HuH-7.5 (cell line): ENCODE data around the gene DKC1.

Experiments used
- DNase-seq: peaks from one replicate; pipeline ENCODE4 v3.0.0; 2011; ENCODE audit warnings: low spot score

The DKC1 gene

GRCh38 chrX:154737136-154737535, 25.5 kb upstream of the DKC1 start:
- DNase-seq = no peak

DNA sequence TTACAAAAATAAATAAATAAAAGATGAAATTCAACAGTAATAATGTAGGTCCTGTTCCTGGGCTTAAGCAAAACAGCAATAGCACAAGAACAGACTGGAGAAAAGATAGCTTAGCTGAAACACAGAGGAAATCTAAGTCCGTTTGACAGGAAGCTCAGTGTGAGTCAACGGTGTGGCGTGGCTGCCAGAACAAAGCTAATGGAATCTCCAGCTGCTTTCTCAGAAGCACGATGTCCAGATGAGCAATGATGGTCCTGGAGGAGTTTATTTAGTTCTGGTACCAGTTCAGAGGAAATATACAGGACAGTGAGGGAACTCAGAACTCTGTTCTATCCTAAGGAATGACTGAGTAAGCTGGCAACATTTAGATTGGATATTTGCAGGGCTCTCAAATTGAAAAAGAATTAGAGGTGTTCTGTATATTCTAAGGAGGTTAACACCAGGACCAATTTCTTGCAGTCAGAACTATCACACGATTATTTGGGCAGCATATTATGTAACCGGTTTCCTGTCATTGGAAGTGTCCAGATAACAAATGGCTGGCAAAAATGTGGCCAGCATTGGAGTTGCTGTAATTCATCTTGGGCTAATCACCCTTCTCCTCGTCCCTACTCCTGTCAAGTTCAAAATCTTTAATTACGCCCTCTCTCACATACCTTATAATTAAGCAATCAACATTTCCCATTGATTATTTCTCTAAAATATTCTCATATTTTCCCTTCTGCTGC, 24.5 kb upstream of the DKC1 start:
- no peak for DNase-seq

DNA sequence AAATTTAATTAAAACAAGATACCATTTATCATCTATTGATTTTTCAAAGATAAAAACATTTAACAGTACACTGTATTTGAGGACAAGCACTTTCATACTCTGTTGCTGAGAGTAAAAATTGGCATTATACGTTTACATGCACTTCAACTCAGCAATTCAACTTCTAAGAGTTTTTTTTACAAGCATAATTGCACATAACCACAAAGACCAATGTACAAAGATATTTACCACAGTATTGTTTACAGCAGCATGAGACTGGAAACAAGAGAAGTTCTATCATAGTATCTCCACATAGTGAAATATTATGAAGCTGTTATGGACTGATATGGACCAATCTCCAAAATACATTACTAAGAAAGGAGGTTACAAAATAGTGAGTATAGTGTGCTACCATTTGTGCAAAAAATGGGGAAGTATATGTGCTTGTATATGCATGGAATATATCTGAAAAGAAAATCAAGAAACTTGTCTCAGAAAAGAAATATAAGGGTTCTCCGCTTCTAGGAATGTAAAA, 22.7 kb upstream of the DKC1 start:
- DNase-seq = no peak

DNA sequence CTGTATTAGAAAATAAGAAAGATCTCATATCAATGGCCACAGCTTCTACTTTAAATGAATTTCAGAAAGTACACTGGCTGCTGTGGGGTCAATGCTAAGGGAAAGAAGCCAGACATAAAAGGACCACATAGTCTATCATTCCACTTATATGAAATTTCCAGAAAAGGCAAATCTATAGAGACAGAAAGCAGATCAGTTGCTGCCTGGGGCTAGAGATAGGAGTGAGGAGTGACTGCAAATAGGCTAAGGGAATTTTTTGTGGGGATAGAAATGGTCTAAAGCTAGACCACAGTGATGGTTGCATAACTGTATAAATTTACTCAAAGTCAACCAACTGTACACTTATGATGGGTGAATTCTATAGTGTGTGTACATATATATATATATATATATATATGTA, 20.1 kb upstream of the DKC1 start:
- no peak for DNase-seq

GRCh38 chrX:154748712-154749339, 13.8 kb upstream of the DKC1 start:
- peak; percentile 37 for DNase-seq

GRCh38 chrX:154749856-154750255, 12.8 kb upstream of the DKC1 start:
- DNase-seq = no peak

DNA sequence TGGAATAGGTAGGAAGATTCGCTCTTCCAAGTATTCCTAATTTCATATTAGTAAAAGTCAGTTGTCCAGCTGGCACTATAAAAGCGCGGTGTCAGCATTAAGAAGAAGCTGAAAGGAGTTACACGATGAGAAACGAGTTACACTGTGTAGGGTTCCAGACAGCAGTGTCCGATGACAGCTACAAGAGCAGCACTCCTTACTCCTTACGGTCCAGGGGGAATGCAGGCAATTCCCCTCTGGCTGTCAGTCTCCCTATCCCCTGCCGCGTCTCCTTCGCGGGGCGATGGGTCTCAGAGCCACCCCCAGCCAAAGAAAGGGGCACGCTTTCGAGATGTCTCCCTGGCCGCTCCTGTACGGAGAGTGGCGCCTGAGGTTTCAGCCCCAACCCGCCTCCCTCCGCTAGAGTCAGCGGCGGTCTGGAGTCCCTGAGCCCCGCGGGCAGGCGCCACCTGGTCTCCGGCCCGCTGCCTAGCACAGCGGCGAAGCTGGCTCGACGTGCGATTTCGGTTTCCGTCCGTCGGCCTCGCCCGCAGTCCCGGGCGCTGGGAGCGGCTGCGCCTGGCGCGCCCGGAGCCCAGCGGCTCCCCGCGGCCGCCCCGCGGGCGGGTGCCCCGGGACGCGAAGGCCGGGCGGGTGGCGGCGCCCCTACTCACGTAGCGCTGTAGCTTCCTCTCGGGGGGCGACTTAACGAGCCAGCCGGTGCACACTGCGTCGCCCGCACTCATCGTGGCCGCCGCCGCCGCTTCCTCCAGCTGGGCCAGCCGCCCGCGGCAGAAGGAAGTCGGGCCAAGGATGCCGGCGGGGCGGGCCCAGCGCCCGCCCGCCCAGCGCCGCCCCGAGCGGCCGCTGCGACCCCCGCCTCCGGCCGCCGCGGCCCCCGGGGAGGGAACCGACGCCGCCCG, 12.1 kb upstream of the DKC1 start, which contains the start of gene GAB3:
GAB3 (minus strand) TSS at position 777 of the 902 bp plus-strand sequence; CDS start at position 725, 52 bp downstream.
- DNase-seq = no peak

- DNase-seq = no peak
Observed at GRCh38 chrX:154751203-154751668, 11.4 kb upstream of the DKC1 start.

DNA sequence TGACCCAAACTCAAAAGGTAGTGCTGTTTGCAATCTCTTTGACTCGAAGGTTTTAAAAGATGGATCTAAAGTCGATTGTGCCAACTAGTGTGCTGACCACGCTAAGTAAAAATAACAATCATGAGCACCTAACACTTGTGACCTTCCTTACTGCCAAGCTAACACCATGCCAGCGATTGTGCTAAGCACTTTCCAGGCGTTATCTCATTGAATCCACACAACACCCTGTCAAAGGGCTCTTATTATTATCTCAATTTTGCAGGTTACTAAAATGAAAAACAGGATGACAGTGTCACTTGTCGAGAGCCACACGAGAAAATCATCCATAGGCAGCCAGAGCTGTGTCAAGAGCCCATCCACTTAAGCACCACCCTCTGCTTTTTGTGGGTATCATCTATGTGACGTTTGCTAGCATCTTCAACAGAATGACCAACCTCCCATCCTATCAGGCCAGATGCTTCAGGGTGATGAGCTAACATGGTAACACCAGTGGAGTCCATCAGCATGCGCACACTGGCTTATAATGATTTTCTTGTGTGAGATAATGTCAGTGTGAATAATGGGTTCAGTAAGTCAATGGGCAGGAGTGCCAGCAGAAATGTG, 10.9 kb upstream of the DKC1 start:
- DNase-seq = no peak

DNA sequence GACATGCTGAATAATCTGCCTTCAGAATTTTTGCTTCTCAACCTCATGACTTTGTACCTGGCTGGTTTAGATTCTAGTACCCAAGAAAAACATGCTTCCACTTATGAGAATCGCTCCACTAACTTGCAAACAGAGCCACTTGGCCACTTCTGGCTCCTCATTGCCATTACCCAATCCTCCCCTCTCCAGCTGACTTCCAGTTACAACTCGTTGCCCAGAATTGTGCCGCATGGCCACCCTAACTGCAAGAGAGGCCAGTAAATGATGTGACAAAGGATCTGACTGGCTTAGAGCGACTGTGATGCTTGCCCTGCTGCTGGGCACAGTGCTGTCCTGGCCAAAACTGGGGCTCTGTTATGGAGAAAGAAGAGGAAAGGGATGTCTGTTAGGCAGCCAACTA, 4.0 kb upstream of the DKC1 start:
- DNase-seq = no peak

DNA sequence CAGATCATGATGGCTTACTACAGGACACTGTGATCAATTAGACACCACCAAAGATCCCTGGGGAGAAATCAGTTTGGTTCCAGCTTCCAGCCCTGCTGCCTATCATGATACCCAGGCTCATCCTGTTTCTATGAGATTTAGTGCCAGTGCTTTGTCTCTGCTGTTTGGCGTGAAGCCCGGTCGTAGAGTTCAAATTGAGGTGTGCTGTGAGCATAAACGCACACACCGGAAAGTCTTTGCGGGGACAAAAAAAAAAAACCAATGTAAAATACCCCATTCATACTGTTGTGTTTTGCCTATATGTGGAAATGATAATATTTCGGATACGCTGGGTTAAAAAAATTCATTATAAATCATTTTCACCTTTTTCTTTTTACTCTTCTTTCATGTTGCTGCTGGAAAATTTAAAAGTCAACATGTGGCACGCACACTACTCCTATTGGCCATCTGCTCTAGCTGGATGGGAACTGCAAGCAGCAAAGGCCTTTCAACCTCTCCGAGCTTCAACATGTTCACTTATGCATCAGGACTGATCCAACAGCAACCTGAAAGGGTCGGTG, 607 bp upstream of the DKC1 start:
- DNase-seq = no peak

DNA sequence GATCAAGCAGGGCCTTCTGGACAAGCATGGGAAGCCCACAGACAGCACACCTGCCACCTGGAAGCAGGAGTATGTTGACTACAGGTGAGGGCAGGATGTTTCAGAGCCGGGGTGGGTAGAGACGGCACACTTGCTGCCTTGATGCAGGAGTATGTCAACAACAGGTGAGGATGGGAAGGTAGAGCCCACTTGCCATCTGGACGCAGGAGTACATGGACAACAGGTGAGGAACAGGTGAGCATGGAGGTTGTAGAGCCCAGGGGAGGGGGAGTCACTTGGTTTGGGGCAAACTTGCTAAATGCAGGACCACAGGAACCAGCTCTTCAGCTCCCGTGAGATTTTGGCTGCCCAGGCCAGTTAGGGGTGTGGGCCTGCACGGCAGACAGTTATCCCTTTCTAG, 12.0 kb downstream of the DKC1 start:
- no peak for DNase-seq

DNA sequence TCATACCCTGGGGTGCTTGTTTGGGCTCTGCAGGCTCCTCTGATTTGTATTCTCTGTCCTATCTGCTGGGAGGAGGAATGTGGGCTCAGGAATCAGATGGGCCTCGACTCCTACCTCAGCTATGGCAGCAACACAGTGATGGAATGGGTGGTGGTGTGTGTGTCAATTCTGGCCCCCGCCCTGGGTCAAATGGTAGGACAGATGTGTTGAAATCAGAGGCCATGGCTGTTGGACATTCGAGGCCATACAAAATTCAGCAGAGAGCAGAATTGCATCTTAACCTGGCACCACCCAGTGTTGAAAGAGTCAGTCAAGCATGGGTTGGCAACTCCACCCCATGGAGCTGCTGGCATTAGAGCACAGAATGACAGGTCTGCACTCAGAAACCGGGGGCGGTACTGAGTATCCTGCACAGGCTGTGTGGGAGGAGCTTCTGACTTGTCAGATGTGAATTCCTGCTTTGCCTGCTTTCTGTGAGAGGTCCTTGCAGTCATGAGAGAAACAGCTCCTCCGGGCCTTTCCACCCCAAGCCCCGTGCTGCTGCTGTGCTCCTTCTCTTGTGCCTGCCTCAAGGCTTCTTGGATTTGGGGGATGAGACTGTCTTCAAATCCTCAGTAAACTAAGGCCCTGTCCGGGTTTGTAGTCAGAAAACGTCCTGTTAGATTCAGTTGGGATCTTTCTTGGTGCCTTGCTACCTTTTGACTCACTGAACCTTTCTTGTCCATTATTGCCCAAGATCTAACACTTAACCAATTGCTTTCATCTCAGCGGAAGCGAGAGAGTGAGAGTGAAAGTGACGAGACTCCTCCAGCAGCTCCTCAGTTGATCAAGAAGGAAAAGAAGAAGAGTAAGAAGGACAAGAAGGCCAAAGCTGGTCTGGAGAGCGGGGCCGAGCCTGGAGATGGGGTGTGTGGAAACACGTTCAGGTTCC, 13.0 kb downstream of the DKC1 start:
- no peak for DNase-seq

GRCh38 chrX:154776753-154777152, 14.1 kb downstream of the DKC1 start:
- no peak for DNase-seq

DNA sequence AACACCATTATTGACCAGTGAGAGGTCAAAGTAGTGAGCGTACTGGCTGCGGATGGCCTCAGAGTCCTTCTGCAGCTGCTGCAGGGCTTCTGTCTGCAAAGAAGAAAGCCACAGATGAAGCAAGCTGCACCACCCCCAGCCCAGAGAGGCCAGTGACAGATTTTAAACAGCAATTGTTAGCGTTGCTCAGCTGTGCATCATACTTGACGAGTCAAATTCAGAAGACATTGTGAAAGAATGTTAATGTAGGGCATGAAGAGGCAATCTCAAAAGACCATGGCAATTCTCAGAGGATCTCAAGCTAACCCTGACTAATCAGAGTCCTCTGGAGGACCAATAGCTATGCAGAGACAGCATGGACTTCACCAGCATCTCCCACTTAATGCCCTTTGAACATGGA, 16.6 kb downstream of the DKC1 start:
- no peak for DNase-seq

- no peak for DNase-seq
Observed at GRCh38 chrX:154780968-154781367, 18.3 kb downstream of the DKC1 start.

DNA sequence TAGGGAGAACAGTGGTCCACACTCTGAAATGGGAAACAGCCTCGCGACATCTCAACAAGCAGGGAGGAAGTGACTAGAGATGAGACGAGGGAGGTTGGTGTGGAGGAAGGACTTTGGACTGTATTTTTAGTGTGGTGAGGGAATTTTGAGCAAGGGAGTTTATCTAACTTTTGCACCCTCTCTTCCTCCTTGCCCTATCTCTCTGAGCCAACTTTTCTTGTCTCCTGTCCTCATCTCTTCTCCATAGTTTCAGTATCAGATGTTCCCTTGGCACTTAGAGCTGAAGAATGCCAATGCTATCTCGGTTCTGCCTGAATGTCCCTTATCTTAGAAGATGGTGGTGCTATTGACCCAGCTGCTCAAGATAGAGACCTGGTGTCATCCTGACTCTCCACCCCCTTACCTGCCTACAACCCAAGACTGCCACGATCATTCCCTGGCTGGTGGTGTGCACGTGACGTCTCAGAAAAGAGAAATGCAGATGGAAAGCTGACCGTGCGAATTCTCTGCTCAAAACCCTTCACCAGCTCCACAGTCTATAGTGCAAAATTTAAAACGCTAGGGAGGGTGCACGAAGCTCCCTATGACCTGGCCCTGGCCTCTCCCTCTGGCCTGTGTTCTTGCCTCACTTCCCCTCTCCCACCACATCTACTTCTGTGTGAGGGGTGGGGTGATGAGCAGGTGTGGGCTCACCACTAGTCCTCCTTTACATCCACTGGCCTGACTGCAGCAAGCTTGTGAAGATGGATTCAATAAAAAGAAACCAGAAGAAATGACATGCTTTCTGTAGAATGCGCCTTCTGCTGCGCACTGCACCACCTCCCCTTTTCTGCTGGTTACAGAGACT, 21.7 kb downstream of the DKC1 start:
- no peak for DNase-seq

- no peak for DNase-seq
Observed at GRCh38 chrX:154785716-154786115, 23.1 kb downstream of the DKC1 start.

GRCh38 chrX:154791467-154791866, 28.8 kb downstream of the DKC1 start:
- DNase-seq = no peak

DNA sequence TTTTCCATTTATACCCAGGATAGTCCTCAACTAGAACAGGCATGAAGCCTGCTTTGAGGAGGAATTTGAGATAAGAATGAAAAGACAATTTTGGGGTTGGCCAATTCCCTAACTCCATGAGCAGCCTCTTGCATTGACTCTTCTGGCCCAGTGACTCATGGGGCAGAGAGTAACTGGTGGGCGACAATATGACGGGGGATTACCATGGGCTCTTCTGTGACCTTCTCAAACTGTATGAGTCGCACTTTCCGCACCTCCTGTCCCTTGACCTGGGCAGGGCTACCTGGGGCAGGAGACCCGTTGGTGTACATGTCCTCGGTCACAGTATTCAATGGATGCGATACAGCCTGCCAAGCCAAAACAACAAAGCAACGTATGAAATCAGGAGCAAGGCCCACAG, 29.3 kb downstream of the DKC1 start:
- no peak for DNase-seq
